ENCODE measurements around the gene PXMP4.

- no peak for TF ChIP-seq CTCF (IDR thresholded peaks at IDR 0.05; ENCODE audit: low read depth, low read length)
- no peak for TF ChIP-seq EZH2phosphoT487 (IDR thresholded peaks at IDR 0.05; ENCODE audit: low read depth)
These were observed 25.5 kb downstream of the PXMP4 start for GRCh38 chr20:33694639-33695012.

Data from OCI-LY3 (cell line).